NCI-H69 (cell line): ENCODE measurements around the gene KCTD6.
A peak's percentile ranks its signal among the peaks of the same experiment; 100 is the strongest.

Experiments used
- DNase-seq: peaks from one replicate; lab custom pipeline; 2025; lab: John Stamatoyannopoulos, UW

KCTD6 gene

GRCh38 chr3:58491506-58492402, at the start of gene KCTD6:
Gene KCTD6, plus strand, starts transcription at chr3:58492096. Its CDS starts 6,660 bp downstream, at chr3:58498756.
- peak; percentile 90 for DNase-seq

- peak; percentile 34 for DNase-seq
Observed at GRCh38 chr3:58452176-58452575, 39.7 kb upstream of the KCTD6 start.

- no peak for DNase-seq
Observed at GRCh38 chr3:58459160-58459559, 32.7 kb upstream of the KCTD6 start.

GRCh38 chr3:58462829-58463180, 29.1 kb upstream of the KCTD6 start:
- no peak for DNase-seq

GRCh38 chr3:58463181-58463941, 28.5 kb upstream of the KCTD6 start:
- DNase-seq, result peak; percentile 78

- DNase-seq, result no peak
Observed at GRCh38 chr3:58463942-58464271, 28.0 kb upstream of the KCTD6 start.

GRCh38 chr3:58464866-58465265, 27.0 kb upstream of the KCTD6 start:
- peak; percentile 12 for DNase-seq

- DNase-seq, result no peak
Observed at GRCh38 chr3:58466899-58467563, 24.9 kb upstream of the KCTD6 start.

- DNase-seq, result peak; percentile 48
Observed at GRCh38 chr3:58469096-58469495, 22.8 kb upstream of the KCTD6 start.

- no peak for DNase-seq
Observed at GRCh38 chr3:58470363-58471024, 21.4 kb upstream of the KCTD6 start.

GRCh38 chr3:58471025-58471887, 20.6 kb upstream of the KCTD6 start:
- peak; percentile 96 for DNase-seq

GRCh38 chr3:58473275-58473674, 18.6 kb upstream of the KCTD6 start:
- DNase-seq, result peak; percentile 5

- peak; percentile 64 for DNase-seq
Observed at GRCh38 chr3:58474348-58474911, 17.5 kb upstream of the KCTD6 start.

- DNase-seq, result no peak
Observed at GRCh38 chr3:58474967-58475578, 16.8 kb upstream of the KCTD6 start.

GRCh38 chr3:58478781-58479180, 13.1 kb upstream of the KCTD6 start:
- DNase-seq, result no peak

GRCh38 chr3:58480309-58480708, 11.6 kb upstream of the KCTD6 start:
- DNase-seq, result no peak

- no peak for DNase-seq
Observed at GRCh38 chr3:58482917-58483636, 8.8 kb upstream of the KCTD6 start.

- no peak for DNase-seq
Observed at GRCh38 chr3:58484045-58484721, 7.7 kb upstream of the KCTD6 start.

GRCh38 chr3:58484722-58485069, 7.2 kb upstream of the KCTD6 start:
- no peak for DNase-seq
